GM12865 (cell line): Measurements from ENCODE around the gene CCSAP.
"Not testable (repeated sequence)": the region's sequence is repeated elsewhere in the genome, so short reads cannot be mapped to it uniquely, and the experiment has no call there.

Source experiments
- DNase-seq: peaks from one replicate; pipeline ENCODE4 v3.0.0; 2010; ENCODE audit warnings: low read depth
- H3K4me3 ChIP-seq: 2 replicates; pipeline ENCODE4 v1.5.1; 2011; ENCODE audit warnings: mild to moderate bottlenecking, low read depth, low read length, control low read depth
- TF ChIP-seq, protein P1 (sequence below): IDR thresholded peaks from 2 replicates; pipeline ENCODE4 v1.5.1; 2011; ENCODE audit warnings: low read length, control low read depth, low read depth, inconsistent platforms; ENCODE audit not compliant: insufficient read depth; ENCODE audit errors: missing control alignments

CCSAP gene

DNA sequence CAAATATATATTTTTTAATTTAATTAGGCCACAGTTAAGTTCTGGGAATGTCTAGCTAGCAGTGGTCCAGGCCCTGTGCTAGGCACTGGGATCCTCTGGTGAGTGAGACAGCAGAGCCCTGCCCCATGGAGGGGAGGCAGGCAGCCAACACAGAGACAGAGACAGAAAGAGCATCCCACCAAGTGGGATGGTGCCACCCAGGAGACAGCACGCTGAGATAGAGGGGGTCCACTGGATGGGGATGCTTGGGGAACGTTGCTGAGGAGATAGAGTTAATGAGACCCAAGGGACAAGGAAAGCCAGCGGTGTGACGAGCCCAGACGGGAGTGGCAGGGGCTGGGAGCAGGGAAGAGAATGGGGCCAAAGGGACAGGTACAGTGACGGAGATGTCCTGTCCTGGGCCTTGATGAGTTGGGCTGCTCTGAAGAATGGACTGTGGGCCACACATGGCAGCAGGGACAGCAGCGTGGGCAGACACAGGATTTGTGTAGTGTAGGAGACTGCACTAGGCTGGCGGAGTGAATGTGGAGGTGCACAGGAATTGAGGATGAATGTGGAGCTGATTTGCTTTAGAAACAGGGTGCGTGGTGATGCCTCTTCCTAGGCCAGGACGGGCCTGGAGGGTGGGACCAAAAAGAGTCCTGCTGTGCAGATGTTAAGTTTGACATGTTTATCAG is 49.2 kb downstream of the CCSAP start:
- TF ChIP-seq, protein P1, sequence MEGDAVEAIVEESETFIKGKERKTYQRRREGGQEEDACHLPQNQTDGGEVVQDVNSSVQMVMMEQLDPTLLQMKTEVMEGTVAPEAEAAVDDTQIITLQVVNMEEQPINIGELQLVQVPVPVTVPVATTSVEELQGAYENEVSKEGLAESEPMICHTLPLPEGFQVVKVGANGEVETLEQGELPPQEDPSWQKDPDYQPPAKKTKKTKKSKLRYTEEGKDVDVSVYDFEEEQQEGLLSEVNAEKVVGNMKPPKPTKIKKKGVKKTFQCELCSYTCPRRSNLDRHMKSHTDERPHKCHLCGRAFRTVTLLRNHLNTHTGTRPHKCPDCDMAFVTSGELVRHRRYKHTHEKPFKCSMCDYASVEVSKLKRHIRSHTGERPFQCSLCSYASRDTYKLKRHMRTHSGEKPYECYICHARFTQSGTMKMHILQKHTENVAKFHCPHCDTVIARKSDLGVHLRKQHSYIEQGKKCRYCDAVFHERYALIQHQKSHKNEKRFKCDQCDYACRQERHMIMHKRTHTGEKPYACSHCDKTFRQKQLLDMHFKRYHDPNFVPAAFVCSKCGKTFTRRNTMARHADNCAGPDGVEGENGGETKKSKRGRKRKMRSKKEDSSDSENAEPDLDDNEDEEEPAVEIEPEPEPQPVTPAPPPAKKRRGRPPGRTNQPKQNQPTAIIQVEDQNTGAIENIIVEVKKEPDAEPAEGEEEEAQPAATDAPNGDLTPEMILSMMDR = no peak
- no peak for DNase-seq

DNA sequence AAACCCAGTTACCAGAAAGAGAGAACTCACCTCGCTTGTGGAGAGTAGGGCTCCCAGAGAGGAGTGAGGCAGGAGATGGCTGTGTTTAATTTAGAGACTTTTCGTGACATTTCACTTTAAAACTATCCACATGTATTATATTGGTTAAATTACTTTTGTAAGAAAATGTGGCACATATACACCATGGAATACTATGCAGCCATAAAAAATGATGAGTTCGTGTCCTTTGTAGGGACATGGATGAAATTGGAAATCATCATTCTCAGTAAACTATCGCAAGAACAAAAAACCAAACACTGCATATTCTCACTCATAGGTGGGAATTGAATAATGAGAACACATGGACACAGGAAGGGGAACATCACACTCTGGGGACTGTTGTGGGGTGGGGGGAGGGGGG is 51.2 kb downstream of the CCSAP start:
- H3K4me3 ChIP-seq, DNase-seq: not testable (repeated sequence)

More for the DNA sequence above, 49.2 kb downstream of the CCSAP start:
- H3K4me3 ChIP-seq = no peak overlapping the region

DNA sequence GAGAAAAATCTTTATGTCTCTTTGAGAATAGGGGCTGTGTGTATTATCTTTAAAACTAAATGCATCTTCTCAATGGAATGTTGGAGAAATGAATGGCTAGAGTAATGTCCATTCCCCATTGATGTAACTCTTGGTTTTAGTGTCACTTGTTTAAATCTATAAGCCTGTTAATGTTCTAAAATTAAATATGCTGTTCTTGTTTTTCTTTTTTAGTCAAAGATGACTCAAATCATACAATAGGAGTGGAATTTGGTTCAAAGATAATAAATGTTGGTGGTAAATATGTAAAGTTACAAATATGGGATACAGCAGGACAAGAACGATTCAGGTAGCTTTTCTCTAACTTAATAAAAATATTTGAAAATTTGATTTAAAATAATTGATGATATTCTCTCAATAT is 54.3 kb downstream of the CCSAP start:
- DNase-seq = no peak
- TF ChIP-seq, protein P1 = no peak
- no peak overlapping the region for H3K4me3 ChIP-seq

DNA sequence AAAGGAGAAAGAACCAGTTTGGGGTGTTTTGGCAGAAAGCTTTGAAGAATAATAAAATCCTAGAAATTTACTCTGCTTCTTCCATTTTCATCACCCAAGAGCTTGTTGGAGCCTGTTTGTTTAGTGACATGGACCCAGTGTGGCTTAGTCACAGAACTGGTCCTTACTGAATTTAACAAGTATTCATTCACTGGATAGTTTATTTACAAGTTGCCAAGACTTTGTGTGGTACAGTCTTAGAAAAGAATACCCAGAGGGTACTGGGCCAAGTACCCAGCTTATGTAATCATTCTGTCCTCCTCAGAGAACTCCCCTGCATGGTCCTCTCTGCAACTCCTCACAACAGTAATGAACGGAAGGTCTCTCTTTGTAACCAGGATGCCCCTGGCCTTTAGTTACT is 55.6 kb downstream of the CCSAP start:
- TF ChIP-seq, protein P1 = no peak
- DNase-seq = no peak

DNA sequence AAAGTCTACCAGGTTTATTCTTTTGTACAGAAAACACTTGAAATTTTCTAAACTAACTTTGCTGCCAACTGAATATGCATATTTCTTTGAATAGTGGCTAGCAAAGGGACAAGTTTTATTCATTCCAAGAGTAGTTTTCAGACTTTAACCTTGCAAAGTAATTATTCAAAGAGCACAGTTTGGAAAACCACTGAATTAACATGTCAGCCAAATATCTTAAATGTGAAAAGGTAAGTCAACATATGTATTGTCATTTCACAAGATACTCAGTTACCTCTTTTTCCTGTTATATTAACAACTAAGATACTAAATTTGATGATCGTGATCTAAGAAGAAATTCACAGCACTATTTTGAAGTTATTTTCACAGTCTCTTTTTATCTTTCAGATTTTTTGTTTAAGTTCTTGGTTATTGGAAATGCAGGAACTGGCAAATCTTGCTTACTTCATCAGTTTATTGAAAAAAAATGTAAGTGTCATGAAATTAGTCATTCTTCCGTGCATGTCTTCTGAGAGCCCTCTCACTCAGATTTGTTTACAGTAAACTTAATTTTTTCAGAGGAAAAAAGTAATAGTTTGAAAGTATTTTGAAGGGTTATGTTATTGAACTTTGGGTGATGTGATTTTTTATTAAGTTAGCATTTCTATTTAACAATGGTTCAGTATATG is 56.6 kb downstream of the CCSAP start:
- TF ChIP-seq, protein P1 = no peak
- H3K4me3 ChIP-seq = no peak overlapping the region
- no peak for DNase-seq

More for the DNA sequence above, 55.6 kb downstream of the CCSAP start:
- no peak overlapping the region for H3K4me3 ChIP-seq

DNA sequence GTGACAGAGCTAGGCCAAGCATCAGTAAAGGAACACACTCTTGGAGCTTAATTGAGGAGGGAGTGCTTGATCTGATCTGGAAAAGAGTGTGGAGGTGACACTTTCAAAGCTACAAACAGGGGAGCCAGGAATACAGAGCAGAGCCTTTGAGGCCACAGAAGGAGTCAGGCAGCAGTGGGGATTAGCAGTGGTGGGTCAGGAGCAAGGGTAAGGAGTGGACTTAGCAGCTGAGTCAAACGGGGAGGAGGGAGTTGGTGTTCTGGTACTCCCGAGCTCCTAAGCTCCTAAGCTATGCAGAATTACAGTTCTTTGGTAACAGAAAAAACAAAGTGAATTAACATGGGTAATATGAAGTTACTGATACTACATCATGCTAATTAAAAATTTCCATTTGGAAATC is 57.4 kb downstream of the CCSAP start:
- H3K4me3 ChIP-seq = no peak overlapping the region
- TF ChIP-seq, protein P1 = no peak
- DNase-seq = no peak

DNA sequence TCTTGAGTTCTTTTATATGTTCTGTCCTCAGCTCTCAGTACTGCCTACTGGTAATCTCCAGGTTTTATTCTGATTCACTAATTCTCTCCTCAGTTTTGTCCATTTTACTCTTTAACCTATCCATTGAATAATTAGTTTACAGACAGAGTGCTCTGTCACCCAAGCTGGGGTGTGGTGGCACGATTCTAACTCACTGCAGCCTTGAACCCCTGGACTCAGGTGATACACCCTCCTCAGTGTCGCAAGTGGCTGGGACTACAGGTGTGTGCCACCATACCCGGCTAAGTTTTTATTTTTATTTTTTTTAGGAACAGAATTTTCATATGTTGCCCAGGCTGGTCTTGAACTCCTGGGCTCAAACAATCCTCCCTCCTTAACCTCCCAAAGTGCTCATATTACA is 58.0 kb downstream of the CCSAP start:
- no peak overlapping the region for H3K4me3 ChIP-seq
- TF ChIP-seq, protein P1 = no peak
- DNase-seq = no peak
